Naive thymus-derived CD4-positive, alpha-beta T cell (primary cell): ENCODE results near the gene CHD2. TPM values are rescaled to one million over a fixed set of nuclear protein-coding genes. Genes with fewer than 3 reads are reported as not detected.
"Not testable (repeated sequence)": the region's sequence is repeated elsewhere in the genome, so short reads cannot be mapped to it uniquely, and the experiment has no call there.

Source experiments
- ATAC-seq: fragments of 150-1000 bp; cut with Tn5 transposase; 2 replicates; pipeline ENCODE4 v1.10.0; 2021; ENCODE audit warnings: mild to moderate bottlenecking, moderate library complexity
- CTCF ChIA-PET: fragments of 350-600 bp; sonication (Branson Sonifier 250); formaldehyde crosslinking; loops from one replicate; lab custom pipeline; 2021; ENCODE audit warnings: antibody characterized with exemption; lab: Charles Lee
- POLR2A ChIA-PET: fragments of 350-600 bp; sonication (Branson Sonifier 250); formaldehyde crosslinking; loops from one replicate; lab custom pipeline; 2021; ENCODE audit warnings: antibody characterized with exemption, inconsistent platforms; lab: Charles Lee
- DNase-seq, 9 donors: peaks; one replicate each; pipeline versions ENCODE4 v3.0.0 to v3.0.0-alpha.2; 2020 to 2022; ENCODE audit warnings: mixed read lengths in 1 of 9
- H3K27ac ChIP-seq: one replicate; pipeline ENCODE4 v1.7.0; 2013; ENCODE audit warnings: mild to moderate bottlenecking, low read depth, low read length, moderate library complexity
- H3K27me3 ChIP-seq, 2 donors: one replicate each; pipeline ENCODE4 v1.7.0; 2013; ENCODE audit warnings: low read length in 2 of 2, mild to moderate bottlenecking in 2 of 2, moderate library complexity in 2 of 2; ENCODE audit not compliant: control insufficient read depth in 2 of 2, insufficient read depth in 2 of 2
- H3K36me3 ChIP-seq, 3 experiments: 1 replicate in 2 of 3; 2 replicates in 1 of 3; pipeline ENCODE4 v1.7.0; 2013; ENCODE audit warnings: low read length in 3 of 3, mild to moderate bottlenecking in 3 of 3, moderate library complexity in 1 of 3; ENCODE audit not compliant: insufficient read depth in 3 of 3, control insufficient read depth in 2 of 3
- H3K4me1 ChIP-seq, 2 donors: one replicate each; pipeline ENCODE4 v1.7.0; 2013; ENCODE audit warnings: low read length in 2 of 2, mild to moderate bottlenecking in 2 of 2, moderate library complexity in 1 of 2; ENCODE audit not compliant: control insufficient read depth in 2 of 2, insufficient read depth in 2 of 2
- H3K4me3 ChIP-seq: 2 replicates; pipeline ENCODE4 v1.7.0; 2013; ENCODE audit warnings: mild to moderate bottlenecking, low read length
- H3K9me3 ChIP-seq, 3 experiments: 1 replicate in 2 of 3; 2 replicates in 1 of 3; pipeline ENCODE4 v1.7.0; 2013; ENCODE audit warnings: low read length in 3 of 3; ENCODE audit not compliant: control insufficient read depth in 2 of 3
- H3K27ac Mint-ChIP-seq, 9 donors: one replicate each; pipeline ENCODE4 v1.8.0; 2020 to 2022; ENCODE audit warnings: mixed read lengths in 9 of 9, mild to moderate bottlenecking in 8 of 9, moderate library complexity in 5 of 9, inconsistent platforms in 2 of 9
- H3K27me3 Mint-ChIP-seq, 5 donors: one replicate each; pipeline ENCODE4 v1.8.0; 2021 to 2022; ENCODE audit warnings: mixed read lengths in 5 of 5, mild to moderate bottlenecking in 1 of 5
- H3K36me3 Mint-ChIP-seq, 5 donors: one replicate each; pipeline ENCODE4 v1.8.0; 2020 to 2022; ENCODE audit warnings: mixed read lengths in 5 of 5, mild to moderate bottlenecking in 3 of 5, inconsistent platforms in 1 of 5
- H3K4me1 Mint-ChIP-seq, 7 donors: one replicate each; pipeline ENCODE4 v1.8.0; 2020 to 2022; ENCODE audit warnings: mixed read lengths in 7 of 7, mild to moderate bottlenecking in 3 of 7, inconsistent platforms in 1 of 7
- H3K4me3 Mint-ChIP-seq, 10 donors: one replicate each; pipeline ENCODE4 v1.8.0; 2020 to 2022; ENCODE audit warnings: mild to moderate bottlenecking in 10 of 10, mixed read lengths in 10 of 10, moderate library complexity in 6 of 10, inconsistent platforms in 2 of 10
- H3K9me3 Mint-ChIP-seq, 11 donors: one replicate each; pipeline ENCODE4 v1.8.0; 2020 to 2022; ENCODE audit warnings: mixed read lengths in 11 of 11, mild to moderate bottlenecking in 4 of 11, inconsistent platforms in 1 of 11, moderate library complexity in 1 of 11
- intact Hi-C, 2 donors: fragments of 100-400 bp; cut with micrococcal nuclease; formaldehyde crosslinking; loops; one replicate each; pipeline ENCODE4 v1.15.1; 2023
- polyA plus RNA-seq, 2 donors: library from polyadenylated mRNA; unstranded; fragments of 300-500 nt; fragmentation: Illumina TruSeq; gene quantifications; one replicate each; pipeline ENCODE4 v1.2.3, GENCODE V29; 2021
- total RNA-seq, 6 experiments: library from RNA in 5 of 6; stranded (reverse) in 5 of 6; gene quantifications; 1 replicate in 5 of 6; 2 replicates in 1 of 6; pipeline ENCODE4 v1.2.3 and lab custom pipeline; 2021 to 2026

The CHD2 gene
- total and polyA plus RNA-seq, 7 experiments from 2014 or later, result 70.0 to 492 (median 371) TPM

DNA sequence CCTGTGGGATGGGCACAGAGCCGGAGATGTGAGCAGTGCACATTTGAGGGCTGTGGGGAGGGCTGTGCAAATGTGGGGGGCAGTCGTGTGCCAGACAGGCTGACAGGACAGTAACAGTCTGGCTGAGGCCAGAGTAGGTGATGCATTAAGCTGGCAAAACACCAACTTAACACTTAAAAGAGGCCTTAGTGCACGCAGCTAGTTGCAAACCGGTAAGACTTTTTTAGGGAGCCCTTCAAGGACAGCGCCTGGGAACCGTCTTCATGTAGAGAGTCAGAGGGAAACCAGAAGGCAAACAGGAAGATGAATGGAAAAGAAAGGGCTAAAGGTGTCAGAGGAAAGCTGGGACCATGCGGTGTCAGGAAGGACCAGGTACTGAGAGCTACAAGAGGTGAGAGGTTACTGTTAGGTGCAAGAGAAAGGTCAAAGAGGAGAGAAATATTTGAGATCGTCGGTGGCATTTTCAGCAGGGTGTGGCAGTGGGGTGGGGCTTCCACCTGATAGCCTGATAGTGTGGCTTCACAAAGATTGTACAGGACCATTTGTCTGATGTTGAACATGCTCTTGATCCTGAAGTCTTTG, 30.0 kb upstream of the CHD2 start:
- H3K4me3 ChIP-seq, result no peak overlapping the region
- H3K27ac ChIP-seq, result no peak overlapping the region
- no peak for DNase-seq
- intact Hi-C loops, result no loop called here
- H3K9me3 ChIP-seq, result no peaks in the 10 kb centered on the region
- Mint-ChIP-seq H3K4me1 (peaks cover 6 to 13% (median 7%) of the 10 kb centered on the region in 7 donors), H3K27ac (peak overlapping the region in 5 of 9 donors; percentile 12 to 76 (median 22)), H3K27me3 (peaks cover 0 to 8% (median 0%) of the 10 kb centered on the region in 5 donors), H3K9me3 (peaks cover 0 to 2% (median 0%) of the 10 kb centered on the region in 11 donors), H3K36me3 (no peaks in the 10 kb centered on the region), H3K4me3 (no peak overlapping the region)
- H3K4me1 ChIP-seq, result no peaks in the 10 kb centered on the region
- POLR2A ChIA-PET, result interaction anchor here (0.7 to 10.2 kb wide), 7 partner anchors 8 to 39 kb away, joined by 3 to 93 read pairs (median 4); no protein-coding TSS in a partner anchor
- CTCF ChIA-PET, result no interaction called here
- H3K27me3 ChIP-seq, result no peaks in the 10 kb centered on the region
- ATAC-seq, result no peak
- H3K36me3 ChIP-seq, result no peaks in the 10 kb centered on the region

DNA sequence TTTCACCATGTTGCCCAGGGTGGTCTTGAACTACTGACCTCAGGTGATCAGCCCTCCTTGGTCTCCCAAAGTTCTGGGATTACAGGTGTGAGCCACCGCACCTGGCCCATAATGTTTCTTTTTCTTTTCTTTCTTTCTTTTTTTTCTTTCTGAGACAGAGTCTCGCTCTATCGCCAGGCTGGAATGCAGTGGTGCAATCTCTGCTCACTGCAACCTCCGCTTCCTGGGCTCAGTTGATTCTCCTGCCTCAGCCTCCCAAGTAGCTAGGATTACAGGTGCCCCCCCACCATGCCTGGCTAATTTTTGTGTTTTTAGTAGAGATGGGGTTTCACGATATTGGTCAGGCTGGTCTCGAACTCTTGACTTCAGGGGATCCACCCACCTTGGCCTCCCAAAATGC, 27.2 kb upstream of the CHD2 start:
- POLR2A ChIA-PET, result interaction anchor here (10.2 kb wide), 1 partner anchor 9 kb away, joined by 93 read pairs; no protein-coding TSS in a partner anchor
- H3K4me1 Mint-ChIP-seq, result peaks cover 11 to 23% (median 16%) of the 10 kb centered on the region in 7 donors
- DNase-seq, H3K36me3 ChIP-seq, H3K36me3 Mint-ChIP-seq, H3K27ac ChIP-seq, H3K9me3 Mint-ChIP-seq, H3K4me1 ChIP-seq, H3K27ac Mint-ChIP-seq, H3K9me3 ChIP-seq, H3K4me3 ChIP-seq, H3K27me3 Mint-ChIP-seq, ATAC-seq, H3K27me3 ChIP-seq, intact Hi-C loops, H3K4me3 Mint-ChIP-seq: not testable (repeated sequence)
- CTCF ChIA-PET, result interaction anchor here (0.6 kb wide), 1 partner anchor 63 kb away, joined by 4 read pairs; no protein-coding TSS in a partner anchor

DNA sequence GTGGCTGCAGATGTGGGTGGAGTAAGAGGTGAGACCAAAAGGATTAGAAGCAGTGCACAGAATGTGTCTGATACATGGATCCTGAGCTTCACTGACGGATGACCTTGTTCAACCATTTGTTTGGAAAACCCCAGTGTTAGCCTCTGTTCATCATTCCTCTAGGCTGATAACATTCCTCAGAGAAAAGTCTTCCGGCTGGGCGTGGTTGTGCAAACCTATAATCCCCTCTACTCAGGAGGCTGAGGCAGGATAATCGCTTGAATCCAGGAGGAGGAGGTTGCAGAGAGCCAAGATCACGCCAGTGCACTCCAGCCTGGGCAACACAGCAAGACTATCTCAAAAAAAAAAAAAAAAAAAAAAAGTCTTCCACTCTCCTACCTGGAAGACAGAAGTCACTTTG, 23.1 kb upstream of the CHD2 start:
- Mint-ChIP-seq H3K9me3 (no peaks in the 10 kb centered on the region), H3K36me3 (no peaks in the 10 kb centered on the region), H3K4me1 (peaks cover 38 to 53% (median 47%) of the 10 kb centered on the region in 7 donors), H3K27ac (peak overlapping the region in 3 of 9 donors; percentile 14 to 48 (median 43)), H3K4me3 (no peak overlapping the region), H3K27me3 (no peaks in the 10 kb centered on the region)
- Histone ChIP-seq H3K27me3 (no peaks in the 10 kb centered on the region), H3K4me3 (no peak overlapping the region), H3K36me3 (no peaks in the 10 kb centered on the region), H3K27ac (no peak overlapping the region), H3K4me1 (peaks cover 26 to 33% of the 10 kb centered on the region in 2 donors), H3K9me3 (no peaks in the 10 kb centered on the region)
- ATAC-seq (no peak), DNase-seq (no peak)
- CTCF ChIA-PET, result interaction anchor here (1.0 kb wide), 1 partner anchor 23 kb away, joined by 3 read pairs; the partner anchor contains the start of gene CHD2
- POLR2A ChIA-PET, result interaction anchor here (1.4 to 15.1 kb wide), 6 partner anchors 17 to 67 kb away, joined by 5 to 629 read pairs (median 379); no protein-coding TSS in a partner anchor
- intact Hi-C loops, result no loop called here

DNA sequence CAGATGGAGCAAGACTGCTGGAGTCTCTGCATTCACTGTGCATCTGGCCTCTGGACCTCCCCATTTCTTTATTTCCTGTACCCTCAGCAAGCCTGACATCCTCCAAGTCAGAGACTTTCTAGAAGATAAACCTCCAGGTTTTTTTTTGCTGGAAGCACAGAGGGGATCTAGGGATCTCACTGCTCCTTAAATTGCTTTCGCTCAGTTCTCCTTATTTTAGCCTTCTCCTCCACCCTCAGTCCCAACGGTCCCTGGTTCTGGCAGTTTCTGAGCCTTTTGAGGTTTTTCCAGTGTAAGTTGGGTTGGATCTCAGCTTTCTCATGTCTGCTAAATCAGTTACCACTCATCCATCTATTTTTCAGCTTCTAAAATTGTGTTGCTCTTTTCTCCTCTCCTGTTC, 22.7 kb upstream of the CHD2 start:
- DNase-seq (no peak), ATAC-seq (no peak)
- no peaks in the 10 kb centered on the region for H3K27me3 ChIP-seq
- no peak overlapping the region for H3K4me3 ChIP-seq
- Mint-ChIP-seq H3K27ac (peak overlapping the region in 4 of 9 donors; percentile 43 to 99 (median 73)), H3K9me3 (peaks cover 0 to 4% (median 0%) of the 10 kb centered on the region in 11 donors), H3K4me1 (peaks cover 38 to 56% (median 50%) of the 10 kb centered on the region in 7 donors), H3K4me3 (no peak overlapping the region), H3K36me3 (no peaks in the 10 kb centered on the region), H3K27me3 (peaks cover 0 to 2% (median 0%) of the 10 kb centered on the region in 5 donors)
- intact Hi-C loops, result no loop called here
- H3K27ac ChIP-seq, result no peak overlapping the region
- ChIA-PET CTCF (interaction anchor here (2.1 kb wide), 1 partner anchor 32 kb away, joined by 8 read pairs; no protein-coding TSS in a partner anchor), POLR2A (interaction anchor here (0.5 to 15.1 kb wide), 8 partner anchors 17 to 68 kb away, joined by 3 to 629 read pairs (median 304); no protein-coding TSS in a partner anchor)
- peaks cover 28 to 34% of the 10 kb centered on the region in 2 donors for H3K4me1 ChIP-seq
- no peaks in the 10 kb centered on the region for H3K36me3 ChIP-seq
- H3K9me3 ChIP-seq, result no peaks in the 10 kb centered on the region

DNA sequence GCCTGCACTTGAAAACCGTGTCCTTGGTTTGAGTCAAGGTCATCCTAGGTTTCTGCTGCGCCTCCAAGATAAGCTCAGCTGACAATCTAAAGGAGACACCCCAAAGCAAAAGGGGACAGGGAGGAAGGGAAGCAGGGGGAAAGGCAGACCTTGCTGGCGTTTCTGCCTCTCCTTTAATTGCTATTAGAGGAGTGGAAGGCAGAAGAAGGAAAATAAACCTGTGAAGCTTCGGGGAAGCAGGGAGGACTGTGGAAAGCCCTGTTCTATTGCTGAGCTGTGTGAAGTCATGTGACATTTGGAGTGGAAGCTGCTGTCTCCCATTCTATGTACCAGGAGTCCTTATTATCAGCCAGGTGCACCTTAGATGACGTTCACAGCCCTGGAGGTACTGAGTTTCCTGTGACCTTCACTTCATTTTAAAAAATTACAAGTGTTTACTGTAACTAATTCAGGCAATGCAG, 21.5 kb upstream of the CHD2 start:
- Mint-ChIP-seq H3K4me3 (peak overlapping the region in 4 of 10 donors; percentile 4 to 27 (median 18)), H3K27me3 (peaks cover 0 to 2% (median 0%) of the 10 kb centered on the region in 5 donors), H3K36me3 (peaks cover 0 to 4% (median 3%) of the 10 kb centered on the region in 5 donors), H3K27ac (peak overlapping the region in 8 of 9 donors; percentile 28 to 99 (median 80)), H3K4me1 (peaks cover 36 to 56% (median 50%) of the 10 kb centered on the region in 7 donors), H3K9me3 (peaks cover 0 to 10% (median 0%) of the 10 kb centered on the region in 11 donors)
- ChIA-PET CTCF (interaction anchor here (2.1 to 5.8 kb wide), 4 partner anchors 29 to 57 kb away, joined by 8 to 39 read pairs (median 24); no protein-coding TSS in a partner anchor), POLR2A (interaction anchor here (1.0 to 20.7 kb wide), 11 partner anchors 9 to 69 kb away, joined by 4 to 762 read pairs (median 247); partner anchors contain the start of gene CHD2)
- intact Hi-C loops, result no loop called here
- no peaks in the 10 kb centered on the region for H3K27me3 ChIP-seq
- H3K4me1 ChIP-seq, result peaks cover 28 to 34% of the 10 kb centered on the region in 2 donors
- no peak for DNase-seq
- H3K4me3 ChIP-seq, result no peak overlapping the region
- no peak for ATAC-seq
- peak overlapping the region; percentile 8 for H3K27ac ChIP-seq
- peaks cover 0 to 5% (median 0%) of the 10 kb centered on the region in 3 experiments for H3K36me3 ChIP-seq
- H3K9me3 ChIP-seq, result no peaks in the 10 kb centered on the region

DNA sequence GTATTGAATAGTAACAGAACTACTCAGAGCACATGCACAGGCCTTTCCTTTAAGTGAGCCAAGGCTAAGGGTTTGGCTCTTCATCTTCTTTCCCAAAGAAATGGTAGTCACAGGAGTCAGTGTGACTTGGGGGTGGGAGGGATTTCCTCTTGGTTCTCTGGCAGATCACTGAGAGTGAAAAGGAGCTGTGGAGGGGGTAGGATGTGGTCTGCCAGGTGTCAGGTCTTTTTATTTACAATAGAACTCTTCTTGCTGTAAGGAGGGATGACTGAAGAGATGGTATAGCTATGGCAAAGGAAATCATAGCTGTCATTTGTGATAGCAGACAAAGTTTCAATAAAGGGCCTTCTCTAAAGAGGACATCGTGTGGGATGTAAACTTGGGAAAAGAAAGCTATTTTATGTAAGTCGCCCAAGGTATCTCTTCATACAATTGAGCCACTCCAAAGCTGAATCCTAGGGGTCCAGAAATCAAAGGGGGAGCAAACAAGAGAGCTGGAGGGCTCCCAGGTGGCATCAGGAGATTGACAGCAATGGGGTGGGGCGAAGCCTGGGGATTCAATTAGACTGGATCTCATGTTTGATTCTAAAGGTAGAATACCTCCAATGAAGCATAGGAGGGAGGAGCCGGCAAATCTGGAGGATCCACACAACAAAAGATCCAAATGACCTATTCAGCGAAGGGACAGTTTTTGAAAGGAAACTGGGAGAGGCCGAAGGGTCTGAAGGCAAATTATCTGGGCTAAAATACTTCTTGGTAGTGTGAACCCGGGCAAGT, 20.0 kb upstream of the CHD2 start:
- intact Hi-C loops, result loop anchor here in 1 of 2 donors (1.0 kb wide), 1 partner anchor 31 kb away; no protein-coding TSS in a partner anchor
- H3K27ac Mint-ChIP-seq, result peak overlapping the region; percentile 97 to 100 (median 99)
- peaks cover 4 to 19% (median 17%) of the 10 kb centered on the region in 5 donors for H3K36me3 Mint-ChIP-seq
- Histone ChIP-seq H3K27me3 (no peaks in the 10 kb centered on the region), H3K4me1 (peaks cover 28 to 34% of the 10 kb centered on the region in 2 donors), H3K4me3 (peak overlapping the region; percentile 10), H3K27ac (peak overlapping the region; percentile 79), H3K36me3 (peaks cover 0 to 17% (median 6%) of the 10 kb centered on the region in 3 experiments), H3K9me3 (no peaks in the 10 kb centered on the region)
- peak in 6 of 9 donors; percentile 33 to 63 (median 44) for DNase-seq
- ChIA-PET POLR2A (interaction anchor here (0.7 to 20.7 kb wide), 11 partner anchors 9 to 84 kb away, joined by 3 to 762 read pairs (median 247); partner anchors contain the start of gene CHD2), CTCF (interaction anchor here (0.7 to 5.8 kb wide), 9 partner anchors 24 to 71 kb away, joined by 3 to 39 read pairs (median 5); no protein-coding TSS in a partner anchor)
- peaks cover 0 to 10% (median 0%) of the 10 kb centered on the region in 11 donors for H3K9me3 Mint-ChIP-seq
- H3K27me3 Mint-ChIP-seq, result peaks cover 0 to 2% (median 0%) of the 10 kb centered on the region in 5 donors
- peaks cover 36 to 62% (median 50%) of the 10 kb centered on the region in 7 donors for H3K4me1 Mint-ChIP-seq
- H3K4me3 Mint-ChIP-seq, result peak overlapping the region; percentile 51 to 97 (median 91)
- ATAC-seq, result no peak
